Purkinje cell (primary cell): ENCODE measurements around the gene ING2. TPM values are rescaled to one million over a fixed set of nuclear protein-coding genes. Genes with fewer than 3 reads are reported as not detected.

Experiments
- polyA plus RNA-seq: library from polyadenylated mRNA; unstranded; fragments of >200 nt; fragmentation: Nextera tagmentation; gene quantifications from 2 replicates; pipeline ENCODE4 v1.2.1, GENCODE V29; 2014

Gene ING2
- 10.5 and 10.9 TPM in 2 replicates for polyA plus RNA-seq

GRCh38 chr4:183504930-183505610 is at the start of gene ING2:
Gene ING2, plus strand, starts transcription at chr4:183505058. Its CDS starts 138 bp downstream, at chr4:183505196.

Other genes starting within 250 kb of the ING2 start
- gene CLDN22, start 184.8 kb upstream of the ING2 start, polyA plus RNA-seq = 0.34 and 0.97 TPM in 2 replicates
- not detected in 2 replicates for gene CLDN24, start 182.6 kb upstream of the ING2 start, polyA plus RNA-seq
- 11.0 and 12.1 TPM in 2 replicates for gene CDKN2AIP, start 60.4 kb upstream of the ING2 start, polyA plus RNA-seq
- 12.2 and 14.8 TPM in 2 replicates for gene RWDD4, start 154.1 kb downstream of the ING2 start, polyA plus RNA-seq
- gene TRAPPC11, start 154.2 kb downstream of the ING2 start, polyA plus RNA-seq = 26.8 and 27.0 TPM in 2 replicates